HCT116 (cell line): ENCODE results near the gene TENM4. TPM values are rescaled to one million over a fixed set of nuclear protein-coding genes. Genes with fewer than 3 reads are reported as not detected.

Experiments
- ATAC-seq: fragments of 200-7000 bp; cut with Tn5 transposase; 2 replicates; pipeline ENCODE4 v1.9.1; 2020; ENCODE audit warnings: mild to moderate bottlenecking, moderate library complexity
- BruUV-seq: library from RNA; stranded (reverse); fragments of 400-500 nt; replicated peaks from 2 replicates; lab custom pipeline; 2021; lab: Mats Ljungman, UMichigan
- CTCF ChIA-PET: fragments of 300-600 bp; sonication (Branson Sonifier 250); formaldehyde crosslinking; loops from one replicate; lab custom pipeline; 2021; ENCODE audit warnings: antibody characterized with exemption; lab: Charles Lee
- POLR2A ChIA-PET: fragments of 300-600, 350-600 bp; sonication (Branson Sonifier 250); formaldehyde crosslinking; loops from one replicate; lab custom pipeline; 2021; ENCODE audit warnings: antibody characterized with exemption; lab: Charles Lee
- RAD21 ChIA-PET, 2 experiments: fragments of 300-600 bp; sonication (Branson Sonifier 250); formaldehyde crosslinking; loops; one replicate each; lab custom pipeline; 2023; ENCODE audit warnings: low total read pairs in 2 of 2; ENCODE audit not compliant: uncharacterized antibody in 2 of 2, unreplicated experiment in 2 of 2, low non-redundant PET in 1 of 2; lab: Charles Lee
- DNase-seq: peaks from one replicate; pipeline ENCODE4 v3.0.0-alpha.2; 2010; ENCODE audit warnings: low read depth, low spot score
- H2AFZ ChIP-seq: fragments of 200-600 bp; shearing (Covaris generic), sonication (generic); 2 replicates; pipeline ENCODE4 v1.6.1; 2017; ENCODE audit warnings: low read depth, mixed run types, mixed read lengths, antibody characterized with exemption, low read length; ENCODE audit not compliant: poor library complexity, severe bottlenecking
- H3K27ac ChIP-seq: 2 replicates; pipeline ENCODE4 v1.5.1; 2012; ENCODE audit warnings: low read depth, low read length
- H3K27me3 ChIP-seq: fragments of 200-600 bp; sonication (generic); 2 replicates; pipeline ENCODE4 v1.6.1; 2016; ENCODE audit warnings: mixed run types, low read length, mixed read lengths; ENCODE audit not compliant: insufficient read depth
- H3K36me3 ChIP-seq, 2 experiments: fragments of 200-500 bp in 1 of 2; fragments of 200-600 bp in 1 of 2; sonication (Bioruptor generic) in 1 of 2; sonication (generic) in 1 of 2; 2 replicates each; pipeline versions ENCODE4 v1.5.1 to v1.6.1; 2014 to 2016; ENCODE audit warnings: low read length in 2 of 2, inconsistent platforms in 1 of 2, mixed read lengths in 1 of 2, mixed run types in 1 of 2; ENCODE audit not compliant: insufficient read depth in 2 of 2, control insufficient read depth in 1 of 2
- H3K4me1 ChIP-seq, 2 experiments: fragments of 200-600 bp in 1 of 2; sonication (generic) in 1 of 2; 2 replicates each; pipeline versions ENCODE4 v1.5.1 to v1.6.1; 2012 to 2017; ENCODE audit warnings: low read length in 2 of 2, inconsistent platforms in 1 of 2, mild to moderate bottlenecking in 1 of 2, mixed read lengths in 1 of 2, mixed run types in 1 of 2, moderate library complexity in 1 of 2; ENCODE audit not compliant: insufficient read depth in 2 of 2, control insufficient read depth in 1 of 2
- H3K4me2 ChIP-seq: fragments of 200-600 bp; sonication (generic); 2 replicates; pipeline ENCODE4 v1.6.1; 2017; ENCODE audit warnings: mixed run types, low read length, mixed read lengths
- H3K4me3 ChIP-seq, 2 experiments: fragments of 200-600 bp in 1 of 2; sonication (generic) in 1 of 2; replicated peaks in 1 of 2; 2 replicates each; pipeline ENCODE4 v1.5.1; 2011 to 2016; ENCODE audit warnings: low read length in 2 of 2, control low read depth in 1 of 2, low read depth in 1 of 2, mild to moderate bottlenecking in 1 of 2, mixed read lengths in 1 of 2, mixed run types in 1 of 2
- H3K79me2 ChIP-seq: fragments of 200-600 bp; sonication (generic); 2 replicates; pipeline ENCODE4 v1.6.1; 2017; ENCODE audit warnings: mild to moderate bottlenecking, mixed run types, low read length, moderate library complexity, mixed read lengths; ENCODE audit not compliant: insufficient read depth
- H3K9ac ChIP-seq: fragments of 200-600 bp; sonication (generic); 2 replicates; pipeline ENCODE4 v1.6.1; 2016; ENCODE audit warnings: low read length, mixed read lengths
- H3K9me2 ChIP-seq: fragments of 200-600 bp; sonication (generic), shearing (Covaris generic); 2 replicates; pipeline ENCODE4 v1.6.1; 2017; ENCODE audit warnings: mixed run types, mild to moderate bottlenecking, moderate library complexity; ENCODE audit not compliant: insufficient read depth
- H3K9me3 ChIP-seq, 2 experiments: fragments of 200-500 bp in 1 of 2; fragments of 200-600 bp in 1 of 2; sonication (Bioruptor generic) in 1 of 2; sonication (generic) in 1 of 2; 2 replicates each; pipeline ENCODE4 v1.6.1; 2014 to 2017; ENCODE audit warnings: low read length in 2 of 2, mixed read lengths in 2 of 2, inconsistent platforms in 1 of 2, low read depth in 1 of 2, mild to moderate bottlenecking in 1 of 2, mixed run types in 1 of 2, moderate library complexity in 1 of 2; ENCODE audit not compliant: control insufficient read depth in 1 of 2, insufficient read depth in 1 of 2
- H4K20me1 ChIP-seq: fragments of 200-600 bp; sonication (generic), shearing (Covaris generic); 2 replicates; pipeline ENCODE4 v1.6.1; 2017; ENCODE audit warnings: mixed run types, mild to moderate bottlenecking, moderate library complexity; ENCODE audit not compliant: insufficient read depth
- CBX3 ChIP-seq: IDR thresholded peaks from 2 replicates; pipeline ENCODE4 v1.6.1; 2012; ENCODE audit warnings: low read depth
- CEBPB ChIP-seq: IDR thresholded peaks from 2 replicates; pipeline ENCODE4 v1.6.1; 2012; ENCODE audit warnings: low read depth
- EGR1 ChIP-seq: IDR thresholded peaks from 2 replicates; pipeline ENCODE4 v1.6.1; 2012; ENCODE audit warnings: low read depth
- FOSL1 ChIP-seq: IDR thresholded peaks from 2 replicates; pipeline ENCODE4 v1.6.1; 2012; ENCODE audit warnings: low read depth
- POLR2AphosphoS5 ChIP-seq: IDR thresholded peaks from 2 replicates; pipeline ENCODE4 v1.6.1; 2011; ENCODE audit warnings: mild to moderate bottlenecking, low read depth, low read length, moderate library complexity
- RAD21 ChIP-seq: IDR thresholded peaks from 2 replicates; pipeline ENCODE4 v1.6.1; 2012; ENCODE audit warnings: low read depth, mild to moderate bottlenecking
- SIN3A ChIP-seq: IDR thresholded peaks from 2 replicates; pipeline ENCODE4 v1.6.1; 2012; ENCODE audit warnings: low read depth
- SRF ChIP-seq: IDR thresholded peaks from 2 replicates; pipeline ENCODE4 v1.6.1; 2012; ENCODE audit warnings: low read depth
- YY1 ChIP-seq: IDR thresholded peaks from 2 replicates; pipeline ENCODE4 v1.6.1; 2011; ENCODE audit warnings: low read length, low read depth, moderate library complexity, mild to moderate bottlenecking; ENCODE audit not compliant: insufficient replicate concordance; ENCODE audit errors: extremely low read depth
- ZNF274 ChIP-seq: fragments of 200-500 bp; sonication (Bioruptor generic); IDR thresholded peaks from 2 replicates; pipeline ENCODE4 v1.6.1; 2014; ENCODE audit warnings: mild to moderate bottlenecking, low read depth, low read length, inconsistent platforms
- intact Hi-C: fragments of 100-400 bp; cut with micrococcal nuclease; formaldehyde crosslinking; loops from 2 replicates; pipeline ENCODE4 v1.10.0; 2022
- total RNA-seq: library from RNA; stranded (reverse); gene quantifications from one replicate; pipeline ENCODE4 v1.2.1, GENCODE V29; 2021; ENCODE audit not compliant: unreplicated experiment
- TF ChIP-seq, protein P1 (sequence below): IDR thresholded peaks from 2 replicates; pipeline ENCODE4 v1.6.1; 2011; ENCODE audit warnings: mild to moderate bottlenecking, low read length, moderate library complexity; ENCODE audit not compliant: insufficient replicate concordance; ENCODE audit errors: extremely low read depth
- TF ChIP-seq, protein P2 (sequence below): IDR thresholded peaks from 2 replicates; pipeline ENCODE4 v1.6.1; 2012
- TF ChIP-seq, protein P3 (sequence below): IDR thresholded peaks from 2 replicates; pipeline ENCODE4 v1.6.1; 2012; ENCODE audit warnings: low read depth

The TENM4 gene
- total RNA-seq, 1 experiment from 2014 or later: 0.05 TPM

DNA sequence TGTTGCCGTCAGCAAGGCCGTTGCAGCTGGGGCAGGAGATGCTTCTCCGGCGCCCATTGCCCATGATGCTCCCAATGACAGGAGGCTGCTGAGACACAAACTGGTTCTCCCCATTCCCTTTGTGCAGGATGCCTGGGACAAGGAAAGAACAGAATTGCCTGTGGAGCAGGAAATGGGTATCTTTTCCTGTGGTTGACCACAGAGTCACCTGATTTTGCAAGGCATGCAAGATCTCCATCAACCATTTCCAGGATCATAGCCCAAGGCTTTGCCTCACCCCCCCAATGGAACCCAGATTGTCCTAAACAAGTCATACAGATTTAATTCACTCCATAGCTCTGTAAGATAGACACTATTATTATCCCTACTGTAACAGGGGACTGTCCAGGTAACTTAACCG lies 718.0 kb downstream of the TENM4 start:
- Histone ChIP-seq H3K27ac (no peak overlapping the region), H3K9ac (no peak overlapping the region), H4K20me1 (no peaks in the 10 kb centered on the region), H2AFZ (no peak overlapping the region), H3K4me3 (no peak overlapping the region), H3K36me3 (no peaks in the 10 kb centered on the region), H3K4me1 (no peaks in the 10 kb centered on the region), H3K27me3 (peaks cover 32% of the 10 kb centered on the region), H3K9me2 (no peaks in the 10 kb centered on the region), H3K9me3 (no peaks in the 10 kb centered on the region), H3K4me2 (no peak overlapping the region), H3K79me2 (no peaks in the 10 kb centered on the region)
- BruUV-seq: no TSS peak
- DNase-seq (no peak), ATAC-seq (no peak)
- ChIA-PET POLR2A (no interaction called here), CTCF (interaction anchor here (1.5 kb wide), 1 partner anchor 77 kb away, joined by 3 read pairs; no protein-coding TSS in a partner anchor), RAD21 (no interaction called here)
- intact Hi-C loops: no loop called here
- no peak for TF ChIP-seq POLR2AphosphoS5
- TF ChIP-seq EGR1: no peak
- TF ChIP-seq, protein P1, sequence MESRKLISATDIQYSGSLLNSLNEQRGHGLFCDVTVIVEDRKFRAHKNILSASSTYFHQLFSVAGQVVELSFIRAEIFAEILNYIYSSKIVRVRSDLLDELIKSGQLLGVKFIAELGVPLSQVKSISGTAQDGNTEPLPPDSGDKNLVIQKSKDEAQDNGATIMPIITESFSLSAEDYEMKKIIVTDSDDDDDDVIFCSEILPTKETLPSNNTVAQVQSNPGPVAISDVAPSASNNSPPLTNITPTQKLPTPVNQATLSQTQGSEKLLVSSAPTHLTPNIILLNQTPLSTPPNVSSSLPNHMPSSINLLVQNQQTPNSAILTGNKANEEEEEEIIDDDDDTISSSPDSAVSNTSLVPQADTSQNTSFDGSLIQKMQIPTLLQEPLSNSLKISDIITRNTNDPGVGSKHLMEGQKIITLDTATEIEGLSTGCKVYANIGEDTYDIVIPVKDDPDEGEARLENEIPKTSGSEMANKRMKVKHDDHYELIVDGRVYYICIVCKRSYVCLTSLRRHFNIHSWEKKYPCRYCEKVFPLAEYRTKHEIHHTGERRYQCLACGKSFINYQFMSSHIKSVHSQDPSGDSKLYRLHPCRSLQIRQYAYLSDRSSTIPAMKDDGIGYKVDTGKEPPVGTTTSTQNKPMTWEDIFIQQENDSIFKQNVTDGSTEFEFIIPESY: no peak
- no peak for TF ChIP-seq CEBPB
- TF ChIP-seq SIN3A: no peak
- no peak for TF ChIP-seq FOSL1
- TF ChIP-seq SRF: no peak

DNA sequence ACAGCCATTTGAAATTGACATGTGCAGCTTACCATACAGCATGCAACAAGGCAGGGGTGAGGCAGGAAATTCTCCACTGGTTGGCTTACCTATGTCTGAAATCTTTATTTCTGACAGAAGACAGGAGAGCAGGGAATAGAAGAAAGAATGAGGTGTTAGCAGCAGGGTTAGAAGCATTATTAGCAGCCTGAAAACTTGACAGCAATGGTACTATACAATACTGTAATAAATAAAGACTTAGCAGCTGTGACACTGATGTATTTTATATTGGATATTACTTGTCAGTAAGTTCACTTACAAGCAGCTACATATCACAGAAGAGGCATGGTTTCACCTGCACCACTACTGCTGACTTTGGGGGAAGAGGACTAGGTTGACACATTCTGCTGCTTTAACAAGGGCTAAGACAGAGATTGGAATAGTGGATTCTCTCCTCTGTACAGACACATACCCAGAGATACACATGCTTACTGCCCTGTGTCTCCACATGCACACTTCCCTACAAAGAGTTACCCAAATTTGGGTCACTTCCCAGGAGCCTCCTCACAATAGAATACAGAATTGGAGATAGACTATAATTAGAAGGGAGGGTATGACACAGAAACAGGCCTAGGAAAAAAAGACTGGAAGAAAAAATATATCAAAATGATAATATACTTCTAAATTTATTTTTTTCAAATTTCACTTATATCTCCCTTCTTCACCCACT lies 720.4 kb downstream of the TENM4 start:
- TF ChIP-seq EGR1 (no peak), RAD21 (no peak), YY1 (no peak), ZNF274 (no peak), CBX3 (no peak)
- TF ChIP-seq, protein P2, sequence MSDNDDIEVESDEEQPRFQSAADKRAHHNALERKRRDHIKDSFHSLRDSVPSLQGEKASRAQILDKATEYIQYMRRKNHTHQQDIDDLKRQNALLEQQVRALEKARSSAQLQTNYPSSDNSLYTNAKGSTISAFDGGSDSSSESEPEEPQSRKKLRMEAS: no peak
- TF ChIP-seq, protein P3, sequence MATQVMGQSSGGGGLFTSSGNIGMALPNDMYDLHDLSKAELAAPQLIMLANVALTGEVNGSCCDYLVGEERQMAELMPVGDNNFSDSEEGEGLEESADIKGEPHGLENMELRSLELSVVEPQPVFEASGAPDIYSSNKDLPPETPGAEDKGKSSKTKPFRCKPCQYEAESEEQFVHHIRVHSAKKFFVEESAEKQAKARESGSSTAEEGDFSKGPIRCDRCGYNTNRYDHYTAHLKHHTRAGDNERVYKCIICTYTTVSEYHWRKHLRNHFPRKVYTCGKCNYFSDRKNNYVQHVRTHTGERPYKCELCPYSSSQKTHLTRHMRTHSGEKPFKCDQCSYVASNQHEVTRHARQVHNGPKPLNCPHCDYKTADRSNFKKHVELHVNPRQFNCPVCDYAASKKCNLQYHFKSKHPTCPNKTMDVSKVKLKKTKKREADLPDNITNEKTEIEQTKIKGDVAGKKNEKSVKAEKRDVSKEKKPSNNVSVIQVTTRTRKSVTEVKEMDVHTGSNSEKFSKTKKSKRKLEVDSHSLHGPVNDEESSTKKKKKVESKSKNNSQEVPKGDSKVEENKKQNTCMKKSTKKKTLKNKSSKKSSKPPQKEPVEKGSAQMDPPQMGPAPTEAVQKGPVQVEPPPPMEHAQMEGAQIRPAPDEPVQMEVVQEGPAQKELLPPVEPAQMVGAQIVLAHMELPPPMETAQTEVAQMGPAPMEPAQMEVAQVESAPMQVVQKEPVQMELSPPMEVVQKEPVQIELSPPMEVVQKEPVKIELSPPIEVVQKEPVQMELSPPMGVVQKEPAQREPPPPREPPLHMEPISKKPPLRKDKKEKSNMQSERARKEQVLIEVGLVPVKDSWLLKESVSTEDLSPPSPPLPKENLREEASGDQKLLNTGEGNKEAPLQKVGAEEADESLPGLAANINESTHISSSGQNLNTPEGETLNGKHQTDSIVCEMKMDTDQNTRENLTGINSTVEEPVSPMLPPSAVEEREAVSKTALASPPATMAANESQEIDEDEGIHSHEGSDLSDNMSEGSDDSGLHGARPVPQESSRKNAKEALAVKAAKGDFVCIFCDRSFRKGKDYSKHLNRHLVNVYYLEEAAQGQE: no peak
- Histone ChIP-seq H3K9me2 (no peaks in the 10 kb centered on the region), H3K4me3 (no peak overlapping the region), H3K9ac (no peak overlapping the region), H3K79me2 (no peaks in the 10 kb centered on the region), H3K4me1 (peaks cover 2 to 7% of the 10 kb centered on the region in 2 experiments; a peak in 3 of 4 replicates), H3K27ac (no peak overlapping the region), H3K36me3 (no peaks in the 10 kb centered on the region), H4K20me1 (no peaks in the 10 kb centered on the region), H3K9me3 (no peaks in the 10 kb centered on the region), H3K4me2 (no peak overlapping the region), H3K27me3 (peaks cover 20% of the 10 kb centered on the region), H2AFZ (no peak overlapping the region)
- ATAC-seq (no peak), DNase-seq (no peak)
- POLR2A ChIA-PET: no interaction called here
- RAD21 ChIA-PET: no interaction called here
- CTCF ChIA-PET: no interaction called here
- intact Hi-C loops: no loop called here
- no TSS peak for BruUV-seq
